HuH-7 (cell line): ENCODE measurements around the gene PPP1CC.
"Not testable (repeated sequence)": the region's sequence is repeated elsewhere in the genome, so short reads cannot be mapped to it uniquely, and the experiment has no call there.

ENCODE experiments used
- DNase-seq: peaks from one replicate; pipeline ENCODE4 v3.0.0; 2011; ENCODE audit warnings: low spot score

Gene PPP1CC

GRCh38 chr12:110754101-110754793, 11.6 kb upstream of the PPP1CC start:
- DNase-seq = no peak

GRCh38 chr12:110750784-110751461, 8.2 kb upstream of the PPP1CC start:
- no peak for DNase-seq

- DNase-seq = no peak
Observed at GRCh38 chr12:110746550-110746949, 3.9 kb upstream of the PPP1CC start.

GRCh38 chr12:110745542-110746284, 3.0 kb upstream of the PPP1CC start:
- no peak for DNase-seq

- peak; percentile 27 for DNase-seq
Observed at GRCh38 chr12:110744601-110745264, 2.0 kb upstream of the PPP1CC start.

GRCh38 chr12:110744151-110744571, 1.5 kb upstream of the PPP1CC start:
- no peak for DNase-seq

GRCh38 chr12:110743571-110744093, 941 bp upstream of the PPP1CC start:
- DNase-seq = peak; percentile 34

- DNase-seq = peak; percentile 32
Observed at GRCh38 chr12:110742096-110742717, 484 bp downstream of the PPP1CC start.

GRCh38 chr12:110741341-110742095, 1.2 kb downstream of the PPP1CC start:
- no peak for DNase-seq

GRCh38 chr12:110739894-110740293, 2.8 kb downstream of the PPP1CC start:
- no peak for DNase-seq

- DNase-seq = no peak
Observed at GRCh38 chr12:110739488-110739887, 3.2 kb downstream of the PPP1CC start.

GRCh38 chr12:110737532-110737931, 5.2 kb downstream of the PPP1CC start:
- DNase-seq = no peak

GRCh38 chr12:110737016-110737415, 5.7 kb downstream of the PPP1CC start:
- DNase-seq = not testable (repeated sequence)

- no peak for DNase-seq
Observed at GRCh38 chr12:110733900-110734299, 8.8 kb downstream of the PPP1CC start.

GRCh38 chr12:110733089-110733715, 9.5 kb downstream of the PPP1CC start:
- no peak for DNase-seq

GRCh38 chr12:110732572-110732971, 10.1 kb downstream of the PPP1CC start:
- no peak for DNase-seq

- no peak for DNase-seq
Observed at GRCh38 chr12:110731479-110731878, 11.2 kb downstream of the PPP1CC start.

- no peak for DNase-seq
Observed at GRCh38 chr12:110728628-110729027, 14.1 kb downstream of the PPP1CC start.

- no peak for DNase-seq
Observed at GRCh38 chr12:110726708-110727369, 15.9 kb downstream of the PPP1CC start.

GRCh38 chr12:110726028-110726427, 16.7 kb downstream of the PPP1CC start:
- no peak for DNase-seq
